ENCODE measurements around the gene MPRIP. TPM values are rescaled to one million over a fixed set of nuclear protein-coding genes. Genes with fewer than 3 reads are reported as not detected.

MPRIP gene
- total and polyA plus RNA-seq, 3 experiments from 2014 or later, result 40.3 to 184 (median 174) TPM

GRCh38 chr17:17106756-17107155 is 64.5 kb downstream of the MPRIP start:
- no peaks in the 10 kb centered on the region for H3K36me3 ChIP-seq (ENCODE audit: insufficient read depth, low read length)
- ChIA-PET CTCF (no interaction called here), POLR2A (no interaction called here)
- DNase-seq, result no peak
- H3K4me1 ChIP-seq (ENCODE audit: insufficient read depth, low read length), result peaks cover 40% of the 10 kb centered on the region
- H3K9me3 Mint-ChIP-seq, result no peaks in the 10 kb centered on the region
- no peaks in the 10 kb centered on the region for H3K9me3 ChIP-seq (ENCODE audit: low read length)
- no peak overlapping the region for H3K4me3 Mint-ChIP-seq
- H3K27me3 ChIP-seq (ENCODE audit: insufficient read depth, low read length, poor library complexity, severe bottlenecking), result no peaks in the 10 kb centered on the region
- H3K27ac Mint-ChIP-seq, result peak overlapping the region; percentile 65 to 91 (median 84)
- no peaks in the 10 kb centered on the region for H3K27me3 Mint-ChIP-seq
- H3K27ac ChIP-seq (ENCODE audit: low read depth, low read length), result no peak overlapping the region
- H3K4me1 Mint-ChIP-seq, result peaks cover 58 to 79% (median 66%) of the 10 kb centered on the region in 3 donors
- no peak overlapping the region for H3K4me3 ChIP-seq (ENCODE audit: low read length)
- H3K36me3 Mint-ChIP-seq, result peaks cover 0 to 13% (median 0%) of the 10 kb centered on the region in 3 donors

- Histone ChIP-seq H3K4me1 (ENCODE audit: insufficient read depth, low read length) (peaks cover 40% of the 10 kb centered on the region), H3K36me3 (ENCODE audit: insufficient read depth, low read length) (no peaks in the 10 kb centered on the region), H3K9me3 (ENCODE audit: low read length) (no peaks in the 10 kb centered on the region), H3K4me3 (ENCODE audit: low read length) (no peak overlapping the region), H3K27me3 (ENCODE audit: insufficient read depth, low read length, poor library complexity, severe bottlenecking) (no peaks in the 10 kb centered on the region), H3K27ac (ENCODE audit: low read depth, low read length) (no peak overlapping the region)
- Mint-ChIP-seq H3K4me3 (no peak overlapping the region), H3K27me3 (no peaks in the 10 kb centered on the region), H3K4me1 (peaks cover 61 to 84% (median 71%) of the 10 kb centered on the region in 3 donors), H3K27ac (peak overlapping the region in 7 of 8 donors; percentile 71 to 91 (median 85)), H3K36me3 (peaks cover 0 to 13% (median 0%) of the 10 kb centered on the region in 3 donors), H3K9me3 (no peaks in the 10 kb centered on the region)
- ChIA-PET POLR2A (no interaction called here), CTCF (interaction anchor here (1.3 kb wide), 1 partner anchor 18 kb away, joined by 4 read pairs; no protein-coding TSS in a partner anchor)
- DNase-seq, result no peak
Observed at GRCh38 chr17:17107281-17107680, 65.0 kb downstream of the MPRIP start.

GRCh38 chr17:17107891-17108431 is 65.7 kb downstream of the MPRIP start:
- Histone ChIP-seq H3K27ac (ENCODE audit: low read depth, low read length) (no peak overlapping the region), H3K9me3 (ENCODE audit: low read length) (no peaks in the 10 kb centered on the region), H3K4me1 (ENCODE audit: insufficient read depth, low read length) (peaks cover 40% of the 10 kb centered on the region), H3K27me3 (ENCODE audit: insufficient read depth, low read length, poor library complexity, severe bottlenecking) (no peaks in the 10 kb centered on the region), H3K36me3 (ENCODE audit: insufficient read depth, low read length) (no peaks in the 10 kb centered on the region), H3K4me3 (ENCODE audit: low read length) (no peak overlapping the region)
- Mint-ChIP-seq H3K4me3 (peak overlapping the region in 1 of 7 donors; percentile 50), H3K27ac (peak overlapping the region; percentile 81 to 99 (median 92)), H3K4me1 (peaks cover 59 to 84% (median 71%) of the 10 kb centered on the region in 3 donors), H3K36me3 (peaks cover 0 to 13% (median 0%) of the 10 kb centered on the region in 3 donors), H3K27me3 (no peaks in the 10 kb centered on the region), H3K9me3 (no peaks in the 10 kb centered on the region)
- DNase-seq, result peak in 1 of 5 donors; percentile 7
- ChIA-PET CTCF (interaction anchor here (0.8 to 1.3 kb wide), 3 partner anchors 14 to 107 kb away, joined by 3 to 4 read pairs (median 4); no protein-coding TSS in a partner anchor), POLR2A (no interaction called here)

- Histone ChIP-seq H3K36me3 (ENCODE audit: insufficient read depth, low read length) (no peaks in the 10 kb centered on the region), H3K27ac (ENCODE audit: low read depth, low read length) (no peak overlapping the region), H3K9me3 (ENCODE audit: low read length) (no peaks in the 10 kb centered on the region), H3K4me1 (ENCODE audit: insufficient read depth, low read length) (peaks cover 40% of the 10 kb centered on the region), H3K4me3 (ENCODE audit: low read length) (no peak overlapping the region), H3K27me3 (ENCODE audit: insufficient read depth, low read length, poor library complexity, severe bottlenecking) (no peaks in the 10 kb centered on the region)
- DNase-seq, result peak in 1 of 5 donors; percentile 34
- Mint-ChIP-seq H3K9me3 (no peaks in the 10 kb centered on the region), H3K4me3 (peak overlapping the region in 2 of 7 donors; percentile 51 to 66), H3K27ac (peak overlapping the region; percentile 60 to 99 (median 94)), H3K27me3 (no peaks in the 10 kb centered on the region), H3K4me1 (peaks cover 59 to 86% (median 75%) of the 10 kb centered on the region in 3 donors), H3K36me3 (peaks cover 0 to 13% (median 0%) of the 10 kb centered on the region in 3 donors)
- POLR2A ChIA-PET, result no interaction called here
- CTCF ChIA-PET, result interaction anchor here (0.8 to 1.3 kb wide), 3 partner anchors 15 to 107 kb away, joined by 3 to 4 read pairs (median 4); no protein-coding TSS in a partner anchor
Observed at GRCh38 chr17:17108451-17109049, 66.3 kb downstream of the MPRIP start.

GRCh38 chr17:17109256-17109655 is 67.0 kb downstream of the MPRIP start:
- no peak overlapping the region for H3K27ac ChIP-seq (ENCODE audit: low read depth, low read length)
- H3K9me3 ChIP-seq (ENCODE audit: low read length), result no peaks in the 10 kb centered on the region
- Mint-ChIP-seq H3K27me3 (no peaks in the 10 kb centered on the region), H3K36me3 (peaks cover 0 to 13% (median 0%) of the 10 kb centered on the region in 3 donors), H3K27ac (peak overlapping the region; percentile 79 to 99 (median 94)), H3K4me3 (peak overlapping the region in 6 of 7 donors; percentile 21 to 75 (median 58)), H3K4me1 (peaks cover 60 to 85% (median 81%) of the 10 kb centered on the region in 3 donors), H3K9me3 (no peaks in the 10 kb centered on the region)
- DNase-seq, result peak in 2 of 5 donors; percentile 19 to 41
- H3K27me3 ChIP-seq (ENCODE audit: insufficient read depth, low read length, poor library complexity, severe bottlenecking), result no peaks in the 10 kb centered on the region
- ChIA-PET CTCF (interaction anchor here (2.7 kb wide), 1 partner anchor 10 kb away, joined by 8 read pairs; no protein-coding TSS in a partner anchor), POLR2A (no interaction called here)
- peaks cover 41% of the 10 kb centered on the region for H3K4me1 ChIP-seq (ENCODE audit: insufficient read depth, low read length)
- no peaks in the 10 kb centered on the region for H3K36me3 ChIP-seq (ENCODE audit: insufficient read depth, low read length)
- no peak overlapping the region for H3K4me3 ChIP-seq (ENCODE audit: low read length)

GRCh38 chr17:17109907-17110306 is 67.7 kb downstream of the MPRIP start:
- DNase-seq, result peak in 4 of 5 donors; percentile 34 to 67 (median 48)
- Histone ChIP-seq H3K4me1 (ENCODE audit: insufficient read depth, low read length) (peaks cover 48% of the 10 kb centered on the region), H3K27me3 (ENCODE audit: insufficient read depth, low read length, poor library complexity, severe bottlenecking) (no peaks in the 10 kb centered on the region), H3K36me3 (ENCODE audit: insufficient read depth, low read length) (no peaks in the 10 kb centered on the region), H3K9me3 (ENCODE audit: low read length) (no peaks in the 10 kb centered on the region), H3K27ac (ENCODE audit: low read depth, low read length) (peak overlapping the region; percentile 8), H3K4me3 (ENCODE audit: low read length) (no peak overlapping the region)
- Mint-ChIP-seq H3K4me3 (peak overlapping the region; percentile 8 to 75 (median 66)), H3K4me1 (peaks cover 63 to 86% (median 81%) of the 10 kb centered on the region in 3 donors), H3K27me3 (no peaks in the 10 kb centered on the region), H3K9me3 (no peaks in the 10 kb centered on the region), H3K27ac (peak overlapping the region; percentile 79 to 99 (median 94)), H3K36me3 (peaks cover 0 to 8% (median 0%) of the 10 kb centered on the region in 3 donors)
- POLR2A ChIA-PET, result interaction anchor here (0.6 kb wide), 1 partner anchor 69 kb away, joined by 7 read pairs; no protein-coding TSS in a partner anchor
- CTCF ChIA-PET, result interaction anchor here (2.7 kb wide), 1 partner anchor 10 kb away, joined by 8 read pairs; no protein-coding TSS in a partner anchor

- no peaks in the 10 kb centered on the region for H3K27me3 Mint-ChIP-seq
- Histone ChIP-seq H3K4me1 (ENCODE audit: insufficient read depth, low read length) (peaks cover 54% of the 10 kb centered on the region), H3K36me3 (ENCODE audit: insufficient read depth, low read length) (no peaks in the 10 kb centered on the region), H3K4me3 (ENCODE audit: low read length) (no peak overlapping the region), H3K9me3 (ENCODE audit: low read length) (no peaks in the 10 kb centered on the region), H3K27ac (ENCODE audit: low read depth, low read length) (peak overlapping the region; percentile 8), H3K27me3 (ENCODE audit: insufficient read depth, low read length, poor library complexity, severe bottlenecking) (no peaks in the 10 kb centered on the region)
- H3K4me3 Mint-ChIP-seq, result peak overlapping the region; percentile 14 to 75 (median 41)
- no peaks in the 10 kb centered on the region for H3K9me3 Mint-ChIP-seq
- H3K36me3 Mint-ChIP-seq, result peaks cover 0 to 8% (median 0%) of the 10 kb centered on the region in 3 donors
- CTCF ChIA-PET, result interaction anchor here (2.7 kb wide), 1 partner anchor 9 kb away, joined by 8 read pairs; no protein-coding TSS in a partner anchor
- POLR2A ChIA-PET, result no interaction called here
- peaks cover 66 to 87% (median 85%) of the 10 kb centered on the region in 3 donors for H3K4me1 Mint-ChIP-seq
- peak overlapping the region; percentile 69 to 99 (median 94) for H3K27ac Mint-ChIP-seq
- DNase-seq, result peak in 2 of 5 donors; percentile 14 to 25
Observed at GRCh38 chr17:17110520-17110919, 68.3 kb downstream of the MPRIP start.

Data from CD8-positive, alpha-beta memory T cell (primary cell).